Activated CD4-positive, alpha-beta T cell treated with anti-CD3 and anti-CD28 coated beads, Interleukin-2, amount 50 U/mL, for 4 hours (primary cell): ENCODE results near the gene WDR43.

Experiments
- DNase-seq, 2 experiments: peaks; one replicate each; pipeline ENCODE4 v3.0.0-alpha.2; 2020

WDR43 gene, protein sequence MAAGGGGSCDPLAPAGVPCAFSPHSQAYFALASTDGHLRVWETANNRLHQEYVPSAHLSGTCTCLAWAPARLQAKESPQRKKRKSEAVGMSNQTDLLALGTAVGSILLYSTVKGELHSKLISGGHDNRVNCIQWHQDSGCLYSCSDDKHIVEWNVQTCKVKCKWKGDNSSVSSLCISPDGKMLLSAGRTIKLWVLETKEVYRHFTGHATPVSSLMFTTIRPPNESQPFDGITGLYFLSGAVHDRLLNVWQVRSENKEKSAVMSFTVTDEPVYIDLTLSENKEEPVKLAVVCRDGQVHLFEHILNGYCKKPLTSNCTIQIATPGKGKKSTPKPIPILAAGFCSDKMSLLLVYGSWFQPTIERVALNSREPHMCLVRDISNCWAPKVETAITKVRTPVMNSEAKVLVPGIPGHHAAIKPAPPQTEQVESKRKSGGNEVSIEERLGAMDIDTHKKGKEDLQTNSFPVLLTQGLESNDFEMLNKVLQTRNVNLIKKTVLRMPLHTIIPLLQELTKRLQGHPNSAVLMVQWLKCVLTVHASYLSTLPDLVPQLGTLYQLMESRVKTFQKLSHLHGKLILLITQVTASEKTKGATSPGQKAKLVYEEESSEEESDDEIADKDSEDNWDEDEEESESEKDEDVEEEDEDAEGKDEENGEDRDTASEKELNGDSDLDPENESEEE

DNA sequence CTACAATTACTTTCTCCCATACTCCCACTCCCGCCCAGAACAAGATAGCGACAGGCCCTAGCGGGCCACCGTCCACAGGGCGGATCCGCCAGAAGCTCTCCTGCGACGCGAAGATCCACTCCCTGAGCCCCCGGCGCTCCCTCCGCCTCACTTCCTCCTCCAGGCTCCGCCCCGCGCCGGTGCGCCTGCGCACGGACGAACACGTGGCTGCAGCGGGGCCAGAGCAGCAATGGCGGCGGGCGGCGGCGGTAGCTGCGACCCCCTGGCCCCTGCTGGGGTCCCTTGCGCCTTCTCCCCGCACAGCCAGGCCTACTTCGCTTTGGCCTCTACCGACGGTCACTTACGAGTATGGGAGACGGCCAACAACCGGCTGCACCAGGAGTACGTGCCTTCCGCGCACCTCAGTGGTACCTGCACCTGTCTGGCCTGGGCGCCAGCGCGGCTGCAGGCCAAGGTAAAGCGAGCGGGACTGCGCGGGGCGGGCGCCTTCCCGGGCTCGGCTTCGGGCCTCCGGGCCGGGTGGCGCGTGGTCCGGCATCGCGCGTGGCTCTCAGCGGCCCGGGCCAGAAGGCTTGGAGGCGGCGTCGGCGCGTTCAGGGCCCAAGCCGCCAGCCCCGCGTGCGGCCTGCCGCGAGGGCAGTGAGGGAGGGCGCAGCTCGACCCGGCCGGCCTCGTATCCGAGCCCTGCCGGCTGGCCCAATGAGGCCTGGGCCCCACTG, at the start of gene WDR43:
Gene WDR43, plus strand, starts transcription at position 198 of the 719 bp plus-strand sequence. Its CDS starts 32 bp downstream, at position 230.
- peak; percentile 93 to 96 for DNase-seq

DNA sequence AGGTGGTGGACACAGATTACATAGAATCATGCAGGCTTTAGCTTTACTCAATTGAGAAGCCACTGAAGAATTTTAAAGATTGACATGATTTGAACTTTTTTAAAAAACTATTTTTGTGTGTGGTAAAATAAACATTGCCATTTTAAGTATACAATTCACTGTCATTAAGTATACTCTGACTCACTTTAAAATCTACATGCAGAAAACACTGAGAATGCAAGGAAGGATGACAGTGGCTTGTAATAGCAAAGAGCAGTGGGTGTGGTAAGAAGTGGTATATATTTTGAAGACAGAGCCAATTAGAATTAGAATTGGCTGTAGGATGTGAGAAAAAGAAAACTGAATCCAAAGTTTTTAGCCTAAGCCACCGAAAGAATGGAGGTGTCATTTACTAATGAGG, 39.3 kb upstream of the WDR43 start:
- DNase-seq, result no peak

DNA sequence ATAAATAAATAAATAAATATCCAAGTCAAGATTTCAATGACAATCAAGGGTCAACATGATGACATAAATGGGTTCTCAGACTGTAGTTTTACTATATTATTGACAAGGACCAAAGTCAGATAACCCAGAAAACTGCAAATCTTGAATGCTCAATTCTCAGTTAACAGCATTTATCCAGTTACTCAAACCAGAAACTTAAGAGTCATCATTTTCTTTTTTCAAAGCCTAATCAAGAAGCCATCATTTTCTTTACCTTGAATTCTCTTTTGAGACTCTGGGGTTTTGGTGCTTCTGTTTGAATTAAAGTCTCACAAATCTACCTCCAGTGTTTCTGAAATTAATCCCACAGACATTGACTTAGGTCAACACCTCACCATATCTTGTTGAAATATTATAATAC, 38.5 kb upstream of the WDR43 start:
- DNase-seq, result no peak

DNA sequence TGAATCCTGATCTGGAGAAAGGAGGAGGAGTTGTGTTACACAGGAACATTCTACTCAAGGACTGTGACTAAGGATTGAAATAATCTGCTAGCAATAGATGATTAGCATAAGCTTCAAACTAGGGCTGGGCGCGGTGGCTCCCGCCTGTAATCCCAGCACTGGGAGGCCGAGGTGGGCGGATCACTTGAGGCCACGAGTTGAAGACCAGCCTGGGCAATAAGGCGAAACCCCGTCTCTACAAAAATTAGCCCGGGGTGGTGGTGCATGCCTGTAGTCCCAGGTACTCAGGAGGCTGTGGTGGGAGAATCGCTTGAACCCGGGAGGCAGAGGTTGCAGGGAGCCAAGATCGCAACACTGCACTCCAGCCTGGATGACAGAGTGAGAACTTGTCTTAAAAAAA, 25.9 kb upstream of the WDR43 start:
- DNase-seq, result no peak

DNA sequence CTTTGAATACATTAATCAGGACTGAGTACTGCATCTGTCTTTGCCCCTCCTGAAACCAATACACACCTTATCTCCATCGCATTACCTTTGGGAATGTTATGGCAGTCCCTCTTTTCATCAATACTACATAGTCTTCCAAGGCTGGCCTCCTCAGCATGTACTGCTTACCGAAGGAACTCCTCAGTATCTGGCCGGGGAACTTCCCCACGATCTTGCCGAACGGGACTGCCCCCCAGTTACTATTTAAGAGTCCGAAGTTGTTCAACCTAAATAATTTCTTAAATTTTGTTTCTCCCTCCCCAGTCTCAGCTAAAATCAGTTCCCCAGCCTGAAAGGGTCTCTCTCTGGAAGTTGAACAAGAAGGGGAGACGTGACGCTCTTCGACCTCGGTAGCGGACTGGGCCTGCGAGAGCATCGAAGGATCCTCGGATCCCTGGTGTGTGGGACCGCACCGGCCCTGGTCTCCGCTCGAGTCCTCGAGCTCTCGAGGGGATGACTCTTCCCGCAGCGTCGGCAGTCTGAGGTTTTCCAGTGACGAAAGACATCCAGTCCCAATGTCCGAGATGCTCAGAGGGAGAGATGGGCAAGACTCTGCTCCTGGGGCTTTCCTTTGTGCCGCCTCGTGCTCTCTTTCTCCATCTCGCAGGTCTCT, 24.8 kb upstream of the WDR43 start:
- DNase-seq, result peak in 1 of 2 experiments; percentile 18

DNA sequence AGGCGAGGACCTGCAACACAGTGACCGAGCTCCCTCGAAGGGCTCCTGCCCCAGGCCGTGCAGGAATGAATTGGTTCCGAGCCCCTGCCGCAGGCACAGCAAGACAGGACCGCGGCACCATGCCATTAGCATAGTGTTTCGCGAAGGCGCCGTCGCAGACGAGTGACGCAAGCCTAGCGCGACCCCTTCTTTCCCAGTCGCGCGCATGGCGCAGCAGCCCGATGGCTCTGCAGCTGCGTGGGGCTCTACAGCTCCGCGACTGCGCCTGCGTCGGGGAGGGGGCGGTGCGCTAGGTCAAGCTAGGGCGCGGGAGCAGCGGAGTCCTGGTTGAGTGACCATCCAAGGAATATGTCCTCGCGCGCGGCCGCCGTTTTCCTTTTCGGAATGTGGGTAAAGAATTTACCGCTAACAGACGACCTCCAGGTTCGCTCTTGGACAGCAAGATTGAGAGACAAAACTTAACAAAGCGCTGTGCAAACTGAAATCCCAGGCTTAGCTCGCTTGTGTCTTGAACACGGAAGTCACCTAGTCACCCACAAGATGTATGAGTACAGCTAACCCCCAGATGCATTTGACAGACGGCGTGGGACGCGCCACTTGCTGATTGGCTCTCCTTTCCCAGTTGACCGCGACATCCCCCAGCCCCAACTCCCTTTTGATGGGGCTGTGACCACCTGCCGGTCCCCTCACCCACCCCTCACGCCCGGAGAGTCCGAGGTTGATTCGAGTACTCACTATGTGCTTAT, 24.1 kb upstream of the WDR43 start, which contains the start of gene TRMT61B:
Gene TRMT61B, minus strand, starts transcription at position 164 of the 746 bp plus-strand sequence. Its CDS starts 32 bp downstream, at position 132.
- peak; percentile 96 for DNase-seq

DNA sequence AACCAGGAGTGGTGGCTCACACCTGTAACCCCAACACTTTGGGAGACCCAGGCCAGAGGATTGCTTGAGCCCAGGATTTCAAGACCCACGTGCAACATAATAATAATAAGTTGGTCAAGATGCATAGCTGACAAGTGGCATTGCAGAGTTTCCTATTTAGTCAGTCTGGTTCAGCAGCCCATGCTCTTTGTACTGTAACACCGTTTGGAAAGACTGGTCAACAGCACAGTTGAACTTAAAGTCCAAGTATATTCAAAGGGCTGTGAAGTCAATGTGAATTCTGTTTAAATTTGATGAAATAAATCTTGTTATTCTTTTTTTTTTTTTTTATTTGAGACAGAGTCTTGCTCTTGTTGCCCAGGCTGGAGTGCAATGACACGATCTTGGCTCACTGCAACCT, 22.8 kb upstream of the WDR43 start:
- DNase-seq, result no peak

DNA sequence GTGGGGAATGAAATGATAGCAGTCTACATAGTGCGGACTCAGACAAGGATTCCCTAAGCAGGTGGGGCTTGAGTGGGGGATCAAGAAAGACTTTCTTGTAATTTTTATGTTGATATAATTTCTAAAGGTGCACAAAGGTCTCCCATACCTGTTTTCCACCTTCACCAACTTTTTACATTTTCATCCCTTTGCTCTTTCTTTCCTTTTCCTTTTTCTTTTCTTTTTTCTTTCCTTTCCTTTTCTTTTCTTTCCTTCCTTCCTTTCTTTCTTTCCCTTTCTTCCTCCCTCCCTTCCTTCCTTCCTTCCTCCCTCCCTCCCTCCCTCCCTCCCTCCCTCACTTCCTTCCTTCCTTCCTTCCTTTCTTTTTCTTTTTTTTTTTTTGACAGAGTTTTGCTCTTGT, 14.3 kb upstream of the WDR43 start:
- no peak for DNase-seq

DNA sequence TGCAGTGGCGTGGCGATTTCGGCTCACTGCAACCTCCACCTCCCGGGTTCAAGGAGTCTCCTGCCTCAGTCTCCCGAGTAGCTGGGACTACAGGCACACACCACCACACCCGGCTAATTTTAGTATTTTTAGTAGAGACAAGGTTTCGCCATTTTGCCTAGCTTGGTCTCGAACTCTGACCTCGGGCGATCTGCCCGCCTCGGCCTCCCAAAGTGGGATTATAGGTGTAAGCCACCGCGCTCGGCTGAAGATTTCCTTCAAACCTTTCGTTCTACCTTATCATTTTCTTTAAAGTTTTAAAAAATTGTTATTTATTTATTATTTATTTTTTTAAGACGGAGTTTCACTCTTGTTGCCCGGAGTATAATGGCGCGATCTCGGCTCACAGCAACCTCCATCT, 979 bp upstream of the WDR43 start:
- DNase-seq, result no peak

DNA sequence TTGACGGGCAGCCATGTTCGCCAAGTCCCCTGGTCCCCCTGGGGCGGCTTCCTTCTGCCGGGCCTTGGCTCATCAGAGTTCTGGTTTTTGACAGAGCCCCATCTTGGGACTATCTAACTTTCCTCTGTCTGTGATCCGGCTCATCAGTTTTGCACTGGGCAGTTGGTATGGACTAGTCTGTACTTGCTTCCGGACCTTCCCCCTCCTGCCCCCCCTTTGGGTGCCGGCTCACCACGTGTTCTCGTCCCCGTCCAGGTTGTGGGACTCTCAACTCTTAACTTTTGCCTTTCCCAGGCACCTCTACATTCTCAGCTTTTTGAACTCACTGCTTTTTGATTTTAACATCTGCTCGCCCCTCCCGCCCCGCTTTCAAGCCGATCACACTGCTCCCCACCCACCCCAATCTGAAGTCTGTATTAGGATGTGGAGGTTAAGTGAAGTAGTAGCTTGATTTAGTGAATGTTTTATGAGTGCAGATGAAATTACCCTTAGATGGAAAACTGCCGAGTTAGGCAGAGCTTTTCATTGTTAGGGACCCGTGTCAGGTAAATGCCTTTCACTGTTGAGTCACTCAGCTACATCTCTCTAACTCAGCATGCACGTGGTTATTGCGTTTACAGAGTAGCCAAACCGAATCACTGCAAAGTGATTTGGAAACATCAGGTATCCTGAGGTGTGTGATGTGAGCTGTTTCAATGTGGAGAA, 874 bp downstream of the WDR43 start:
- DNase-seq, result peak; percentile 43

DNA sequence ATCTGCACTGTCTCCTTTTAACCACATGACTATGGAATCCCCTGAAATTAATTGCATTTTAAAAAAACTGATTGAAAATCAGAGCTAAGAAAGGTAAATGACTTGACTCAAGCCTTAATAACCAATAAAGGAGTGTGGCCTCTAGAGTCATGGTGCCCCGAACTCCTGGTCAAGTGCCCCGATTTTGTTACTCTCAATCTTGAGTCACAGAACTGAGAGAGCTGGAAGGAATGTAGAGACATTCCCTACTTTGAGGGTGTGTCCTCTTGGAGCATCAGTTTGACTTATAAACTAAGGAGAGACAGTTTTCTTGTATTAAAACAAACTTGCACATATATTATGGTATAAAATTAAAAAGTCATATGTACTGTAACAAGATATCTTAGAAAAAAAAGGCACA, 2.4 kb downstream of the WDR43 start:
- no peak for DNase-seq

DNA sequence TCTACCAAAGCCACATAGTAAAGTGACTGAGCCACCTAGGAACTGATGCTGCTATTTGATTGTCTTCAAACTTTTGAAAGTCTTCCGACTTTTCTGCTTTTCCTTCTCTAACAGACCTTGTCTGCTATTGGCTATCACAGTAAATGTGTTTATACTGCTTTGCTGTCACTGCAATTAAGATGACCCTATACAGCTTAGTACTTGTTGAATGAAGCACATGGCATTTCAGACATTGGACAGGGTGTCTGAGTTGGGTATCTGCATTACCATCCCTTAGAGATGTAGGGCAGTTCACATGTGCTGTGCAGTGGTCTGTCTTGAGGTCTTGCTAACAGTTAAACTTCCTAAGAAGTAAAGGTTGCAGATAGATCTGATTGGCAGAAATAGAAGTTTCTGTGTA, 3.6 kb downstream of the WDR43 start:
- no peak for DNase-seq

DNA sequence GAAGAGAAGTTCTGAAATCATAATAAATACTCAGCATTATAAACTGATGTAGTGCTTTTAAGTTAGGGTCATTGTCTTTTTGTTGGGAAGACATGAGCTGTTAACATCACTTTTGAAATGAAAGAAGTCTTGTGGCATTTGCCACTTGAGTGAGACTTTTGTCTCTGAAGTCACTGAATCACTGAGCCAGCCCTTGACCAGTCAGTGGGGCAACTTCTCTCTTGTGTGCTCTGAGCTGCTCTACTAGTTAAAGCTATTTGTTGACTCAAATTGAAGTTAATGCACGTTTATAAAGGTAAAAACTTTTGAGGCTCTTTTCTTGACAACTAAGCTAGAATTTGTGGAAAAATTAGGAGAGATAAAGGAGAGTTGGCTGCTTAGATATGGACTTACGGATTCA, 6.7 kb downstream of the WDR43 start:
- no peak for DNase-seq

DNA sequence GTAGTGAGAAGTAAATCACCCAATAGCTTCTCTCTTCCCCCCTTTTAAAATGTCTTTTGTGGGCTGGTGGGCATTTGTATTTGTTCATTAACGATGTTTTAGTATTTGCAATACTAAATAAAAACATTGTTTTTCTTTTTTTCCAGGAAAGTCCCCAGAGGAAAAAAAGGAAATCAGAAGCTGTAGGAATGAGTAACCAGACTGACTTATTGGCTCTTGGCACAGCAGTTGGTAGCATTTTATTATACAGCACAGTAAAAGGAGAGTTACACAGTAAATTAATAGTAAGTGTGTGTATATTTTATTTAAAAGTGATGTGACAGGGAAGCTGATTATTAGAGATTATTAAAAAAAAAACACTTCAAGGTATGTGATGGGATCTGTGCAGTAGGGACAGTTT, 7.4 kb downstream of the WDR43 start:
- no peak for DNase-seq

DNA sequence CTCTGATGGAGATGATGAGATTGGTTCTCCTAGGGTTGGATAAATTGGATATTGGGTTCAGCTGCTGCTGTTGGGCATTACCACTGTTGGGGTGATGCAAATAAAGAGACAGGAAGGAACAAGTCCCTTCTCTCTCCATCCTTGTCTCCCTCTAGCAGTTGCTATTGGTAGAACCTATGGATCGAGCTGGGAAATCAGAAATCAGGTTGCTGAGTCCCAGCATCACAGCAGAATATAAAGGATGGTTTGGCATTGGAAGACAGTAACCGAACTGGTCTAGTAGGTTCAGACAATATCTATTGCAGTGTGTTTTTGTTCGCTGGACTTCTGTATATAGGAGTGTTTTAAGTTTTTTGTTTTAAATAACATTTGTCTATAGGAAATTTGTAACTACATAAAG, 8.1 kb downstream of the WDR43 start:
- no peak for DNase-seq

DNA sequence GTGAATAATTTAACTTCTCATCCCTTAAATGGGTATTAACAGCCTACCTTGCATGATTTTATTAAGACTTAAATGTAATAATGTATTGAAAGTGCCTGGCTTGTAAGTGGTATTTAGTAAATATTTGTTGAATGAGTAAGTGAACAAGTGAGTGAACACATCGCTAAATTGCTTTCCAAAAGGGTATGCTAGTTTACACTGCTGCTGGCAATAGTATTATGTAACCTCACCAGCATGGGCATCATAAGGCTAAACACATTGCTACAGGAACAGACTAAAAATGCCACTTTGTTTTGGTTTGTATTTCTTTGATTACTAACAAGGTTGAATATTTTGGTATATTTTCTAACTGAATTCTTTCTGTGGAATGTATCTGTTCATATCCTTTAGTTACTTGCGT, 9.8 kb downstream of the WDR43 start:
- DNase-seq, result no peak

DNA sequence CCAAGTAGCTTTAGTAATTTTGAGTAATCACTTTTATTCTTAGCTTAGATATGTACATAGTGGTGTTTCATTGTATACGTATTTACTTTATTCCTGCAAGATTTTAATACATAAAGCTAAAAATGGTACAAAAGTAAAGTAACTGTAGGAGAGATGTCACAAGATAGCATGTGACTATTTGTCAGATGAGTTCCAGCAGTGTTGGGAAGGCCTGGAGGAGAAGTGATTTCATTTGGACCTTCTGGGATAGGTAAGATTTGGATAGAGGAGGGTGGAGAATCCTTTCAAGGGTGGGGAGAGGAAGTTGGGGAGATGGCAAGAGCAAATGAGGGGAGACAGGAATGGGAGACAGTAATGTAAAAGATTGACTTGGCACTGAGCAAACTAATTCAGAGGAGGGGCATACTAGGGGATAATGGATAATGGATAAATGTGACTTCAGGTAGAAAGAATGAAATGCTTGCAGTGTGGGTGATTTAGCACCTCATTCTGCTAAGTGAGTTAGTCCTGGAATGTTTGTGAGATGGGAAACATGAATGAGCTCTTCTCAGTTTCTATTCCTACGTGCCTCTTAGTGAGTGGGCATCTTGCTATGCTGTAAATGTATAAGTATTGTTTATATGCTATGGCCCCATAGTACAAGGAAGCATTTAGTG, 10.5 kb downstream of the WDR43 start:
- no peak for DNase-seq

DNA sequence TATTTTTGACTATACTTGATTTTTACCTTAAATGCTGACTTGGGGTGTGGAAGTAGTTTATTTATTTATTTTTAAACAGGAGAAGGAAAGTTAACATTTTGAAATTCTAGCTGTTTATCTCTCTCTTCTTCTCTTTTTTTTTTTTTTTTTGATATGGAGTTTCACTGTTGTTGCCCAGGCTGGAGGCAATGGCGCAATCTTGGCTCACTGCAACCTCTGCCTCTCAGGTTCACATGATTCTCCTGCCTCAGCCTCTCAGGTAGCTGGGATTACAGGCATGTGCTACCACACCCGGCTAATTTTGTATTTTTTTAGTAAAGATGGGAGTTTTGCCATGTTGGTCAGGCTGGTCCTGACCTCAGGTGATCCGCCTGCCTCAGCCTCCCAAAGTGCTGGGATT, 11.1 kb downstream of the WDR43 start:
- DNase-seq, result no peak

DNA sequence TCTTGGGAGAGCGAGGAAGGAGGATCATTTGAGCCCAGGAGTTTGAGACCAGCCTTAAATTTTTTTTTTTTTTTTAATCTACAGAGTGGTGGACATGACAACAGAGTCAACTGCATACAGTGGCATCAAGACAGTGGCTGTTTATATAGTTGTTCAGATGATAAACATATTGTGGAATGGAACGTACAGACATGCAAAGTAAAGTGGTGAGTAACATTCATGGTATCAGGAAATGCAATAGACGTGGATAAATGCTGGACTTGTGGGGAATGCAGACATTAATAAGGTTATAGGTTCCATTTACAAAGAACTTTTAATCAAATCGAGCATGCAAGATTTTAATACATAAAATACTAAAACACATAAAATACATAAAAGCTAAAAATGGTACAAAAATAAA, 11.9 kb downstream of the WDR43 start:
- no peak for DNase-seq

DNA sequence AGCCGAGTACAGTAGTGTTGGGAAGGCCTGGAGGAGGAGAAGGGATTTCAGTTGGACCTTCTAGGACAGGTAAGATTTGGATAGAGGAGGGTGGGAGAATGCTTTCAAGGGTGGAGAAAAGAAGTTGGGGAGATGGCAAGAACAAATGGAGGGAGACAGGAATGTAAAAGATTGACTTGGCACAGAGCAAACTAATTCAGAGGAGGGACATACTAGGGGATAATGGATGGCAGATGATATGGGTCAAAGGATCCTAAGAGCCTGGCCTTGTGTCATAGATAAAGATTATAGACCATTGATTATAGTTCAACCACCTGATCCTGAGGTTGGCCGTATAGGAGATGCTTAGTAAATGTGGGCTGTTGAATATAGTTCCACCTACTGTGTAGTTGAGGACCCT, 12.4 kb downstream of the WDR43 start:
- DNase-seq, result no peak

DNA sequence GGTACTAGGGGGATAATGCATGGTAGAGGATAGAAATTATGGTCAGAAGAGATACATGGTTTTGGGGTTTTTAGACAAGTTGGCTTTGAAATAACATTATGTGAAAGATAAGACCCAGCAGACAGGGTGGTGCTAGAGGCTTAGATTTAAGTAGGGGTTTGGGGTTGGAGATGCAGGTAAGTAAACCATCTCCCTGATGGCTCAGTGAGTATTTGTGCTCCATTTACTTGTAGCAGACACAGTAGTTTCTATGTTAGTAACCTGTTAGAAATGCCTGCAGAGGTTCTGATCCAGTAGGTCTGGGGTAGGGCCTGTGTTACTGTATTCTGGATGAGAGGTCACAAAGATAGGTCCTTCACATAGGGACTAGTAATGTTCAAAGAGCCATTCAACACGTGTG, 13.7 kb downstream of the WDR43 start:
- DNase-seq, result no peak
